Stimulated activated CD8-positive, alpha-beta memory T cell treated with anti-CD3 and anti-CD28 coated beads, Interleukin-12 subunit alpha, Interleukin-12 subunit beta, amount 100 ng/mL, for 1 hour (primary cell): Measurements from ENCODE around the gene NAA80.

Experiments used
- DNase-seq: peaks from one replicate; pipeline ENCODE4 v3.0.0-alpha.2; 2020; ENCODE audit warnings: low read depth

Gene NAA80

GRCh38 chr3:50258029-50258680, 41.0 kb downstream of the NAA80 start:
- DNase-seq = no peak

GRCh38 chr3:50256978-50257890, 42.0 kb downstream of the NAA80 start:
- DNase-seq = no peak

GRCh38 chr3:50255251-50255615, 44.0 kb downstream of the NAA80 start:
- no peak for DNase-seq

GRCh38 chr3:50254577-50255250, 44.5 kb downstream of the NAA80 start:
- no peak for DNase-seq

- DNase-seq = no peak
Observed at GRCh38 chr3:50251220-50251619, 48.0 kb downstream of the NAA80 start.

- DNase-seq = no peak
Observed at GRCh38 chr3:50250514-50250913, 48.7 kb downstream of the NAA80 start.

- DNase-seq = no peak
Observed at GRCh38 chr3:50249457-50249856, 49.7 kb downstream of the NAA80 start.

- no peak for DNase-seq
Observed at GRCh38 chr3:50248387-50248786, 50.8 kb downstream of the NAA80 start.

- DNase-seq = peak; percentile 72
Observed at GRCh38 chr3:50246517-50246954, 52.7 kb downstream of the NAA80 start.
